ENCODE data around the gene PDPN.

PDPN gene

GRCh38 chr1:13597166-13597565 lies 13.5 kb downstream of the PDPN start:
- Histone ChIP-seq H3K27ac (ENCODE audit: extremely low read depth, low read depth, low read length) (no peak overlapping the region), H3K36me3 (ENCODE audit: control insufficient read depth in 2 of 2, insufficient read depth in 1 of 2, low read length in 2 of 2) (peaks cover 0 to 6% of the 10 kb centered on the region in 2 experiments; a peak in 1 of 3 replicates), H3K4me1 (ENCODE audit: control insufficient read depth, insufficient read depth, low read length) (no peaks in the 10 kb centered on the region; the same call in 1 of the 2 replicates), H3K9me3 (ENCODE audit: control insufficient read depth, insufficient read depth, low read depth, low read length) (no peaks in the 10 kb centered on the region), H3K4me3 (ENCODE audit: low read depth, low read length) (no peak overlapping the region)
- ChIA-PET CTCF (no interaction called here), POLR2A (no interaction called here)
- TF ChIP-seq TCF7L2 (IDR thresholded peaks at IDR 0.05; ENCODE audit: borderline replicate concordance, low read depth, low read length) (no peak), ZSCAN4 (tag by site-specific recombination; IDR thresholded peaks at IDR 0.05) (no peak), ZNF529 (tag by site-specific recombination; IDR thresholded peaks at IDR 0.05; ENCODE audit: insufficient replicate concordance) (no peak), CTCF (tag by site-specific recombination; IDR thresholded peaks at IDR 0.05) (no peak), ZFHX2 (tag by site-specific recombination; conservative IDR thresholded peaks at IDR 0.05) (no peak), ZNF221 (tag by site-specific recombination; IDR thresholded peaks at IDR 0.05; ENCODE audit: borderline replicate concordance) (no peak), ZNF175 (tag by site-specific recombination; IDR thresholded peaks at IDR 0.05) (no peak), TRIM28 (IDR thresholded peaks at IDR 0.05; ENCODE audit: borderline replicate concordance, low read length) (no peak), ZIC2 (tag by site-specific recombination; IDR thresholded peaks at IDR 0.05) (no peak), ZNF658 (tag by site-specific recombination; IDR thresholded peaks at IDR 0.05) (no peak), ZNF23 (tag by site-specific recombination; IDR thresholded peaks at IDR 0.05; ENCODE audit: borderline replicate concordance) (no peak), ZNF510 (tag by site-specific recombination; IDR thresholded peaks at IDR 0.05; ENCODE audit: insufficient replicate concordance) (no peak), ZFP69B (tag by site-specific recombination; IDR thresholded peaks at IDR 0.05) (no peak), REPIN1 (tag by site-specific recombination; IDR thresholded peaks at IDR 0.05; ENCODE audit: low read depth) (no peak), ZNF654 (tag by site-specific recombination; IDR thresholded peaks at IDR 0.05; ENCODE audit: low read depth) (no peak)
- TF ChIP-seq, protein P1, sequence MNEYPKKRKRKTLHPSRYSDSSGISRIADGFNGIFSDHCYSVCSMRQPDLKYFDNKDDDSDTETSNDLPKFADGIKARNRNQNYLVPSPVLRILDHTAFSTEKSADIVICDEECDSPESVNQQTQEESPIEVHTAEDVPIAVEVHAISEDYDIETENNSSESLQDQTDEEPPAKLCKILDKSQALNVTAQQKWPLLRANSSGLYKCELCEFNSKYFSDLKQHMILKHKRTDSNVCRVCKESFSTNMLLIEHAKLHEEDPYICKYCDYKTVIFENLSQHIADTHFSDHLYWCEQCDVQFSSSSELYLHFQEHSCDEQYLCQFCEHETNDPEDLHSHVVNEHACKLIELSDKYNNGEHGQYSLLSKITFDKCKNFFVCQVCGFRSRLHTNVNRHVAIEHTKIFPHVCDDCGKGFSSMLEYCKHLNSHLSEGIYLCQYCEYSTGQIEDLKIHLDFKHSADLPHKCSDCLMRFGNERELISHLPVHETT (tag by site-specific recombination; IDR thresholded peaks at IDR 0.05): no peak
- TF ChIP-seq, protein P2, sequence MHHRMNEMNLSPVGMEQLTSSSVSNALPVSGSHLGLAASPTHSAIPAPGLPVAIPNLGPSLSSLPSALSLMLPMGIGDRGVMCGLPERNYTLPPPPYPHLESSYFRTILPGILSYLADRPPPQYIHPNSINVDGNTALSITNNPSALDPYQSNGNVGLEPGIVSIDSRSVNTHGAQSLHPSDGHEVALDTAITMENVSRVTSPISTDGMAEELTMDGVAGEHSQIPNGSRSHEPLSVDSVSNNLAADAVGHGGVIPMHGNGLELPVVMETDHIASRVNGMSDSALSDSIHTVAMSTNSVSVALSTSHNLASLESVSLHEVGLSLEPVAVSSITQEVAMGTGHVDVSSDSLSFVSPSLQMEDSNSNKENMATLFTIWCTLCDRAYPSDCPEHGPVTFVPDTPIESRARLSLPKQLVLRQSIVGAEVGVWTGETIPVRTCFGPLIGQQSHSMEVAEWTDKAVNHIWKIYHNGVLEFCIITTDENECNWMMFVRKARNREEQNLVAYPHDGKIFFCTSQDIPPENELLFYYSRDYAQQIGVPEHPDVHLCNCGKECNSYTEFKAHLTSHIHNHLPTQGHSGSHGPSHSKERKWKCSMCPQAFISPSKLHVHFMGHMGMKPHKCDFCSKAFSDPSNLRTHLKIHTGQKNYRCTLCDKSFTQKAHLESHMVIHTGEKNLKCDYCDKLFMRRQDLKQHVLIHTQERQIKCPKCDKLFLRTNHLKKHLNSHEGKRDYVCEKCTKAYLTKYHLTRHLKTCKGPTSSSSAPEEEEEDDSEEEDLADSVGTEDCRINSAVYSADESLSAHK (tag by site-specific recombination; IDR thresholded peaks at IDR 0.05): no peak
- TF ChIP-seq, protein P3, sequence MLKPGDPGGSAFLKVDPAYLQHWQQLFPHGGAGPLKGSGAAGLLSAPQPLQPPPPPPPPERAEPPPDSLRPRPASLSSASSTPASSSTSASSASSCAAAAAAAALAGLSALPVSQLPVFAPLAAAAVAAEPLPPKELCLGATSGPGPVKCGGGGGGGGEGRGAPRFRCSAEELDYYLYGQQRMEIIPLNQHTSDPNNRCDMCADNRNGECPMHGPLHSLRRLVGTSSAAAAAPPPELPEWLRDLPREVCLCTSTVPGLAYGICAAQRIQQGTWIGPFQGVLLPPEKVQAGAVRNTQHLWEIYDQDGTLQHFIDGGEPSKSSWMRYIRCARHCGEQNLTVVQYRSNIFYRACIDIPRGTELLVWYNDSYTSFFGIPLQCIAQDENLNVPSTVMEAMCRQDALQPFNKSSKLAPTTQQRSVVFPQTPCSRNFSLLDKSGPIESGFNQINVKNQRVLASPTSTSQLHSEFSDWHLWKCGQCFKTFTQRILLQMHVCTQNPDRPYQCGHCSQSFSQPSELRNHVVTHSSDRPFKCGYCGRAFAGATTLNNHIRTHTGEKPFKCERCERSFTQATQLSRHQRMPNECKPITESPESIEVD (tag by site-specific recombination; IDR thresholded peaks at IDR 0.05): no peak

Measured in HEK293 (cell line).